K562 (cell line): ENCODE measurements around the gene SLC25A4. TPM values are rescaled to one million over a fixed set of nuclear protein-coding genes. Genes with fewer than 3 reads are reported as not detected.

Experiments
- ATAC-seq: fragments of 200-7000 bp; cut with Tn5 transposase; 3 replicates; pipeline ENCODE4 v1.9.1; 2020; ENCODE audit warnings: moderate library complexity
- BruUV-seq: library from RNA; stranded (reverse); fragments of 400-500 nt; replicated peaks from 2 replicates; lab custom pipeline; 2021; lab: Mats Ljungman, UMichigan
- CTCF ChIA-PET: fragments of 300-600 bp; formaldehyde crosslinking; extraction: SDS; loops from one replicate; lab custom pipeline; 2021; ENCODE audit warnings: low intra/inter-chr PET ratio; lab: Yijun Ruan, JAX
- POLR2A ChIA-PET: fragments of 300-600, 350-650 bp; sonication (Branson Sonifier 250); formaldehyde crosslinking; extraction: SDS; loops from one replicate; lab custom pipeline; 2021; ENCODE audit warnings: antibody characterized with exemption, inconsistent platforms; lab: Yijun Ruan, JAX
- DNase-seq, 4 experiments: peaks; one replicate each; pipeline versions ENCODE4 v3.0.0 to v3.0.0-alpha.2; 2011 to 2018; ENCODE audit warnings: low spot score in 3 of 4, mixed read lengths in 3 of 4; ENCODE audit errors: extremely low read depth in 1 of 4
- FAIRE-seq: peaks from 2 replicates; lab custom pipeline; 2011; peaks lifted over from hg19 to GRCh38; lab: Jason Lieb, UNC
- H2AFZ ChIP-seq: 2 replicates; pipeline ENCODE4 v1.6.0; 2011; ENCODE audit warnings: low read depth, low read length, control low read depth, inconsistent platforms
- H3K27ac ChIP-seq: fragments of 200-600 bp; 3 replicates; pipeline ENCODE4 v1.8.0; 2011; ENCODE audit warnings: low read depth, mild to moderate bottlenecking, control low read depth, inconsistent platforms, low read length, moderate library complexity, mixed read lengths; ENCODE audit errors: extremely low read depth
- H3K27me3 ChIP-seq, 2 experiments: fragments of 300-600 bp in 1 of 2; 2 replicates in 1 of 2; 3 replicates in 1 of 2; pipeline versions ENCODE4 v1.6.0 to v1.8.0; 2011; ENCODE audit warnings: inconsistent platforms in 2 of 2, low read length in 2 of 2, mild to moderate bottlenecking in 1 of 2, mixed read lengths in 1 of 2, moderate library complexity in 1 of 2; ENCODE audit not compliant: control insufficient read depth in 2 of 2, insufficient read depth in 2 of 2
- H3K36me3 ChIP-seq: fragments of 300-600 bp; 3 replicates; pipeline ENCODE4 v1.8.0; 2011; ENCODE audit warnings: mild to moderate bottlenecking, low read length, inconsistent platforms; ENCODE audit not compliant: control insufficient read depth, insufficient read depth
- H3K4me1 ChIP-seq, 2 experiments: fragments of 200-600 bp in 1 of 2; replicated peaks in 1 of 2; 2 replicates in 1 of 2; 3 replicates in 1 of 2; pipeline versions ENCODE4 v1.5.1 to v1.8.0; 2011; ENCODE audit warnings: inconsistent platforms in 2 of 2, low read length in 2 of 2, mild to moderate bottlenecking in 1 of 2, mixed read lengths in 1 of 2, moderate library complexity in 1 of 2; ENCODE audit not compliant: control insufficient read depth in 2 of 2, insufficient read depth in 2 of 2
- H3K4me2 ChIP-seq: 2 replicates; pipeline ENCODE4 v1.6.1; 2011; ENCODE audit warnings: low read length, control low read depth, inconsistent platforms, mixed read lengths; ENCODE audit not compliant: insufficient read depth
- H3K4me3 ChIP-seq: fragments of 200-600 bp; sonication (generic), shearing (Covaris generic); 2 replicates; pipeline ENCODE4 v1.5.1; 2016; ENCODE audit warnings: control low read depth, inconsistent platforms
- H3K79me2 ChIP-seq: fragments of 200-600 bp; 3 replicates; pipeline ENCODE4 v1.8.0; 2011; ENCODE audit warnings: low read length, inconsistent platforms; ENCODE audit not compliant: control insufficient read depth, insufficient read depth
- H3K9ac ChIP-seq, 2 experiments: 2 replicates each; pipeline versions ENCODE4 v1.6.0 to v1.6.1; 2011; ENCODE audit warnings: low read depth in 2 of 2, low read length in 2 of 2, control low read depth in 1 of 2, inconsistent platforms in 1 of 2, mild to moderate bottlenecking in 1 of 2, mixed read lengths in 1 of 2; ENCODE audit not compliant: insufficient read depth in 1 of 2
- H3K9me1 ChIP-seq: one replicate; pipeline ENCODE4 v1.6.0; 2011; ENCODE audit warnings: inconsistent platforms, mild to moderate bottlenecking, low read length, moderate library complexity; ENCODE audit not compliant: control insufficient read depth, insufficient read depth
- H3K9me3 ChIP-seq: replicated peaks from 2 replicates; pipeline ENCODE4 v1.5.1; 2011; ENCODE audit warnings: low read depth, low read length, inconsistent platforms; ENCODE audit not compliant: control insufficient read depth, insufficient read depth
- H4K20me1 ChIP-seq: replicated peaks from 2 replicates; pipeline ENCODE4 v1.6.1; 2011; ENCODE audit warnings: low read length, inconsistent platforms, mixed read lengths; ENCODE audit not compliant: control insufficient read depth, insufficient read depth
- CHD2 ChIP-seq: IDR thresholded peaks from 2 replicates; pipeline ENCODE4 v1.6.1; 2011; ENCODE audit warnings: low read depth, low read length
- ETV6 ChIP-seq, 3 experiments: fragments of 150-350 bp in 1 of 3; sonication (generic) in 1 of 3; formaldehyde crosslinking in 1 of 3; IDR thresholded peaks; 2 replicates each; pipeline versions ENCODE4 v1.6.1 to v1.8.0; 2014 to 2022; ENCODE audit warnings: borderline replicate concordance in 2 of 3, low read depth in 2 of 3, antibody characterized with exemption in 1 of 3, low read length in 1 of 3, mild to moderate bottlenecking in 1 of 3, missing genetic modification reagents in 1 of 3
- MECOM ChIP-seq: fragments of 250-450 bp; sonication (Bioruptor Pico); IDR thresholded peaks from 2 replicates; pipeline ENCODE4 v1.8.0; 2022; ENCODE audit warnings: inconsistent platforms
- MTA1 ChIP-seq: fragments of 450-650 bp; IDR thresholded peaks from 2 replicates; pipeline ENCODE4 v1.6.1; 2017; ENCODE audit warnings: borderline replicate concordance
- MTA3 ChIP-seq: fragments of 450-650 bp; formaldehyde crosslinking; IDR thresholded peaks from 2 replicates; pipeline ENCODE4 v1.6.1; 2017; ENCODE audit warnings: mild to moderate bottlenecking, borderline replicate concordance
- PCBP2 ChIP-seq: fragments of 200-400 bp; formaldehyde crosslinking; IDR thresholded peaks from 2 replicates; pipeline ENCODE4 v1.6.1; 2018; ENCODE audit warnings: low read length, low read depth, mild to moderate bottlenecking, moderate library complexity; ENCODE audit not compliant: poor library complexity, severe bottlenecking
- RAD21 ChIP-seq, 2 experiments: fragments of 250-450 bp in 1 of 2; fragments of 450-650 bp in 1 of 2; sonication (Bioruptor Pico) in 1 of 2; formaldehyde crosslinking in 1 of 2; IDR thresholded peaks in 1 of 2; conservative IDR thresholded peaks in 1 of 2; 2 replicates each; pipeline versions ENCODE4 v1.4.0 to v1.8.0; 2020 to 2022; ENCODE audit warnings: mild to moderate bottlenecking in 2 of 2, moderate library complexity in 1 of 2
- SPI1 ChIP-seq: IDR thresholded peaks from 2 replicates; pipeline ENCODE4 v1.6.1; 2011; ENCODE audit warnings: low read depth, low read length, control low read depth, borderline replicate concordance
- WGBS: fragments of 100-300 bp; shearing (Covaris generic); methylation state at CpG from one replicate; pipeline ENCODE4 v1.1.6; 2016; ENCODE audit warnings: low coverage, mixed read lengths; ENCODE audit not compliant: insufficient coverage; ENCODE audit errors: missing lambda C conversion rate; 5-methylcytosine and 5-hydroxymethylcytosine counted together
- in situ Hi-C: fragments of 300-500 bp; cut with MboI; formaldehyde crosslinking; loops from 4 replicates; pipeline ENCODE4 v1.15.0; 2018; ENCODE audit warnings: inconsistent platforms, mixed read lengths
- intact Hi-C: fragments of 100-400 bp; cut with micrococcal nuclease; formaldehyde crosslinking; loops from 2 replicates; pipeline ENCODE4 v1.14.2; 2022
- polyA plus RNA-seq, 8 experiments: library from polyadenylated mRNA; depleted of rRNA in 4 of 8; stranded (reverse) in 5 of 8; unstranded in 3 of 8; fragments of >200 nt; fragmentation: Nextera tagmentation in 2 of 8; fragmentation: Illumina TruSeq in 1 of 8; extraction: Ambion mirVana in 2 of 8; extraction: Trizol in 1 of 8; gene quantifications; 2 replicates each; pipeline versions ENCODE4 v1.2.1 to v1.2.3, GENCODE V29; 2011 to 2014; ENCODE audit warnings: inconsistent platforms in 1 of 8, missing spikeins in 1 of 8
- total RNA-seq, 7 experiments: library from RNA; depleted of rRNA in 6 of 7; stranded (reverse); fragments of >200 nt in 6 of 7; fragmentation: Illumina TruSeq in 2 of 7; extraction: Trizol in 2 of 7; gene quantifications; 2 replicates each; pipeline versions ENCODE4 v1.2.1 to v1.2.3, GENCODE V29; 2011 to 2021; ENCODE audit warnings: low replicate concordance in 1 of 7
- TF ChIP-seq, protein P1 (sequence below): sonication (generic); formaldehyde crosslinking; IDR thresholded peaks from 2 replicates; pipeline ENCODE4 v1.8.0; 2022; ENCODE audit warnings: mild to moderate bottlenecking, missing genetic modification reagents
- TF ChIP-seq, protein P2 (sequence below): sonication (generic); formaldehyde crosslinking; IDR thresholded peaks from 2 replicates; pipeline ENCODE4 v1.5.0; 2020; ENCODE audit warnings: missing genetic modification reagents

SLC25A4 gene
- total and polyA plus RNA-seq, 9 of the 15 experiments (the other 6 are each of a cell fraction or from before 2014, with no cell fraction given) = 8.3 to 28.6 (median 19.5) TPM

DNA sequence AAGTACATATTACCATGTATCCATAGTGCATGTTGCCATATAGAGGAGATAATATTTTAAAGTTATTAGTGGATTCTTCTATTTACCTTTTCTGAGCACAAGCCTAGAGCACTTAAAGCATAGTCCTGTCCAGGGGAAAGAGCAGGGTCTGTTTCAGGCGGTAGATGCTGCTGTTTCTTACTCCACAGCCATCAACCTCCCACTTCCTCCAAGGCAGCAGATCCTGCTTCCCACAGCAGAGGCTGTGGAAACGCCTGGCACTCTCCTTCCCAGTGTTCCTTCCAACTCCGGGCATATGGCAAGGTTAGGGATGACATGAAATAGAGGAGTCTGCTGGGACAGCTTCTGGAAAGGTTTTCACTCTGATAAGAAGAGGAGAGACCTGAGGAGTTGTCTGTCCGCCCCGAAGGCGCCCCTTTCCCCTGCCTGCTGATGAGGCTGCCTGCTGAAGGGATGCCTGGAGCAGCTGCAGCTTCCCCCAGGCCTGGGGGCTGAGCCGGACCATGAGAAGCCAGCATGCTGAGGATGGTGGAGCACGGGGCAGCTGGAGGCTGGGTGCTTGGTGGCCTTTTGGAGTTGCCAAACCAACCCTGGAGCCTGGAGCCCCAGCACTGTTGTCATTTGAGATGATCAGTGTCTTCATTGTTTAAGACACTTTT is 43.9 kb upstream of the SLC25A4 start:
- peaks cover 0 to 3% of the 10 kb centered on the region in 2 experiments; a peak in 2 of 5 replicates for H3K4me1 ChIP-seq
- no peak overlapping the region for H2AFZ ChIP-seq
- BruUV-seq = no TSS peak
- H3K9me1 ChIP-seq = no peaks in the 10 kb centered on the region
- H3K9me3 ChIP-seq = no peaks in the 10 kb centered on the region
- no peaks in the 10 kb centered on the region for H3K36me3 ChIP-seq
- H4K20me1 ChIP-seq = no peaks in the 10 kb centered on the region
- DNase-seq (no peak), FAIRE-seq (no peak), ATAC-seq (peak; percentile 69)
- no peak overlapping the region for H3K27ac ChIP-seq
- no peak overlapping the region for H3K4me3 ChIP-seq
- WGBS = 6% methylated on average over 7 of the region's 8 CpGs
- no peaks in the 10 kb centered on the region for H3K79me2 ChIP-seq
- no peak overlapping the region for H3K9ac ChIP-seq
- intact Hi-C loops (loop anchor here (5.0 kb wide), 1 partner anchor 352 kb away; no protein-coding TSS in a partner anchor), in situ Hi-C loops (no loop called here)
- POLR2A ChIA-PET = no interaction called here
- H3K27me3 ChIP-seq = peaks cover 27 to 48% of the 10 kb centered on the region in 2 experiments
- H3K4me2 ChIP-seq = no peak overlapping the region
- CTCF ChIA-PET = no interaction called here
- TF ChIP-seq CHD2 = no peak
- no peak for TF ChIP-seq MECOM (CRISPR knock-in tag)
- no peak for TF ChIP-seq ETV6 (IDR thresholded peaks at IDR 0.05; ENCODE audit: borderline replicate concordance in 1 of 2, low read depth in 2 of 2, low read length in 1 of 2)
- no peak for TF ChIP-seq ETV6 (CRISPR knock-in tag; IDR thresholded peaks at IDR 0.05; ENCODE audit: borderline replicate concordance)
- TF ChIP-seq SPI1 = 0 out of 2 replicates have a peak, but pooled peaks have one; percentile 14
- TF ChIP-seq, protein P1, sequence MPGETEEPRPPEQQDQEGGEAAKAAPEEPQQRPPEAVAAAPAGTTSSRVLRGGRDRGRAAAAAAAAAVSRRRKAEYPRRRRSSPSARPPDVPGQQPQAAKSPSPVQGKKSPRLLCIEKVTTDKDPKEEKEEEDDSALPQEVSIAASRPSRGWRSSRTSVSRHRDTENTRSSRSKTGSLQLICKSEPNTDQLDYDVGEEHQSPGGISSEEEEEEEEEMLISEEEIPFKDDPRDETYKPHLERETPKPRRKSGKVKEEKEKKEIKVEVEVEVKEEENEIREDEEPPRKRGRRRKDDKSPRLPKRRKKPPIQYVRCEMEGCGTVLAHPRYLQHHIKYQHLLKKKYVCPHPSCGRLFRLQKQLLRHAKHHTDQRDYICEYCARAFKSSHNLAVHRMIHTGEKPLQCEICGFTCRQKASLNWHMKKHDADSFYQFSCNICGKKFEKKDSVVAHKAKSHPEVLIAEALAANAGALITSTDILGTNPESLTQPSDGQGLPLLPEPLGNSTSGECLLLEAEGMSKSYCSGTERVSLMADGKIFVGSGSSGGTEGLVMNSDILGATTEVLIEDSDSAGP (CRISPR knock-in tag) = no peak
- 0 out of 4 replicates have a peak, but pooled peaks of 1 of the 2 experiments have one; percentile 23 for TF ChIP-seq RAD21 (CRISPR knock-in tag; conservative IDR thresholded peaks at IDR 0.05 in 1 of 2, IDR thresholded peaks at IDR 0.05 in 1 of 2)
- no peak for TF ChIP-seq PCBP2
- no peak for TF ChIP-seq MTA3
- no peak for TF ChIP-seq MTA1
- TF ChIP-seq, protein P2, sequence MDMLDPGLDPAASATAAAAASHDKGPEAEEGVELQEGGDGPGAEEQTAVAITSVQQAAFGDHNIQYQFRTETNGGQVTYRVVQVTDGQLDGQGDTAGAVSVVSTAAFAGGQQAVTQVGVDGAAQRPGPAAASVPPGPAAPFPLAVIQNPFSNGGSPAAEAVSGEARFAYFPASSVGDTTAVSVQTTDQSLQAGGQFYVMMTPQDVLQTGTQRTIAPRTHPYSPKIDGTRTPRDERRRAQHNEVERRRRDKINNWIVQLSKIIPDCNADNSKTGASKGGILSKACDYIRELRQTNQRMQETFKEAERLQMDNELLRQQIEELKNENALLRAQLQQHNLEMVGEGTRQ = no peak
